ENCODE data around the gene GDF10. TPM values are rescaled to one million over a fixed set of nuclear protein-coding genes. Genes with fewer than 3 reads are reported as not detected.

GDF10 gene
- polyA plus RNA-seq (ENCODE audit: insufficient read length in 3 of 3), result 1 to 10 TPM; 1.1 to 1.6 (median 1.4) TPM

DNA sequence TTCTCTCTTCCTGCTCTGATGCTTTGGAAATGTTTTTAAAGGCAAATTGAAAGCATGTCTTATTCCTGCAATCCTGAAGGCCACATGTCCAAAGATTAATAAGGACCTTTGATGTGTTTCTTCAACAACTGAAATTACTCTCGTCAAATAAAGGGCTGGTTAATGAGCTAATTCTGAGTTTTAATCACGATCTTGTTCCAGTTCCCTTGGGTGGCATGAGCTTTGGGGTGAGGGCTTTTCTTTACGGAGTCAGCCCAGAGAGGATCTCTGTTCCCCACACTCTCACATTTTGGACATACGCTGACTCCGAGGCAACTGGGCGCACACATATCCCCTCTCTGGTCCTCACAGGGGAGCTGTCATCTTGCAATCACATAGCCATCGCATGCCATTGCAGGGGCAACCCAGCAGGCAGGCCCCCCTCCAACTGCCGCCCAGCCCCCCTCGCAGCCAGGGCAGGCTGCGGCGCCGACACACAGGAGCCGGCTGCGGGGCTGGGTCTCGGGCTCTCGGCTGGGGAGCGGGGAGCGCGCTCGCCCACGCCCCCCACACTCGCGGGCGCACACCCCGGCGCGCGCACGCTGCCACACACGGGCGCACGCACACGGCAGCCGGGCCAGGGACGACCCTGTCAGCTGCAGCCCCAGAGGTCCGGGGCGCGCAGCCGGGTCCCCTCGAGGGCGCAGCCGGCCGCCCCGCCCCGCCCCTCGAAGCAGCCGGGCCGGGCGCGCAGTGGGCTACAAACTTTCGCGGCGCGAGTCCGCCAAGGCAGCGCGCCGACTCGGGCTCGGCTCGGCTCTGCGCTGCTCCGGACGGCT, at the start of gene GDF10:
Gene GDF10 (plus strand): TSS at position 587 of the 818 bp plus-strand sequence. CDS start 455 bp downstream, outside the sequence.
- DNase-seq (ENCODE audit: low read depth in 3 of 3, low spot score in 2 of 3), result no peak

- DNase-seq (ENCODE audit: low read depth in 3 of 3, low spot score in 2 of 3), result no peak
These were observed 47.8 kb upstream of the GDF10 start for GRCh38 chr10:47252093-47252780.

- DNase-seq (ENCODE audit: low read depth in 3 of 3, low spot score in 2 of 3), result no peak
These were observed 46.9 kb upstream of the GDF10 start for GRCh38 chr10:47253030-47253637.

DNA sequence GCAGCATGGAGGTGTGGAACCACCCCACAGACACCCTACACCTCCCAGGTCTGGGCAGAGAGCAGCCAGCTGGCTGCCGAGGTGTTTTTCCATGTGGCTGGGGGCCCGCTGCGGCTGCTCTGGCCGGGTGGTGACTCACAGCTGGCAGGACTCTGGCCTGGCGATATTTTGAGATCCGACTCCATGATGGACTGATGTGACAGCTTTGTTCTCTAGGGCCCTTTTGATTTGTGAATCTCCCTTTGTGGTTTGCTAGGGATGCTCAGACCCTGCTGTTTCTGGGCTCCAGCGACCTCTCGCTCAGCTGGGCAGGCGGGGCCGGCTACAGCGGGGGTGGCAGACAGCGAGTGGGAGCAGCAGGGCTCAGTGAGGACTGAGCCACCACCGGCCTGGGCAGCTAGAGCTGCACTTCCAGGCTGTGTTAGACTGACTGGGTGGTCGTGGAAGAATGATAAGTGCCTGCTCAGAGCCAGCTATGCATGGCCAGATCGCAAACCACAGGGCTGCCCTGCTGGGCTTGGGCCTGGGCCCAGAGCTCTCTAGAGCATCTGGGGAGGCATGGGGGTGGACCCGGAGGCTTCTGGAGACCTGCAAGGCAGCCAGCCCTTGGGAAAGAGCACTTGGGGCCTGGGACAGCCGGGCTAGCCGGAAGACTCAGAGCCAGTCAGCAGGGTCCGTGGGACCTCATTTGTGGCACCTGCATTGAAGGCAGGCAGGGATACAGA, 46.2 kb upstream of the GDF10 start:
- DNase-seq (ENCODE audit: low read depth in 3 of 3, low spot score in 2 of 3), result no peak

- no peak for DNase-seq (ENCODE audit: low read depth in 3 of 3, low spot score in 2 of 3)
These were observed 45.4 kb upstream of the GDF10 start for GRCh38 chr10:47254611-47255010.

DNA sequence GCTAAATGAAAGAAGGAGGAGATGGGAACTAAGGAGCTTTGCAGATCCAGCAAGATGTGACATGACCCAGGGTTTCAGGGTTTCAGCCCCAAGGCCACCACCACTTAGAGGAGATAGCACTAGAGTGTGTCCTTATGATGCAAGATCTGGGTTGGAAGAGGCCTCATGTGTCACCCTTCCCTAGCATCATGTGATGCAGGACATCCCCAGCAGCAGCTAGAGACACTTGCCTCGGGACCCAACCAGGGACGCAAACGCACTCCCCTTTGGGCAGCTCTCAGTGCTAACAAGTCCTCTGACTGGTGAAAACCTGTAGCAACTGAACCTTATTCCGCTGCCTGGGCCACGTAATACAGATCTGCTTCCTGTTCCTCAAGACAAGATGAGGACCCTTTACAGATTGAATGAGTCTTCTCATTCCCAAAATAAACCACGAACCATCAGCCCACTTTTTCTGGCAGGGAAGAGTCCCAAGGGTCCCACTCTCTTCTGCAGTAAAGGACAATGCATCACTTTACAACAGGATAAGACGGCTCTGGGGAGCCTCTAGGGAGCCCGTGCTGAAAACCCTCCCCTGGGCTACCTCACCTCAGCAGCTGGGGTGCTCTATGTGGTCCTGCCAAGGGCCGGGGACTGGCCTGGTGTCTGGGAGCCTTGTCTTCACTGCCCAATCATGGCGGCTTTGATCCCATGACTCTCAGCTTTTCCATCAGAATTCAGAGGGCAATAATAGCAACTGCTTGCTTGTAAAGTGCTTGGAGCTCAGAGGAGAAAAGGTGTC, 44.8 kb upstream of the GDF10 start:
- no peak for DNase-seq (ENCODE audit: low read depth in 3 of 3, low spot score in 2 of 3)

DNA sequence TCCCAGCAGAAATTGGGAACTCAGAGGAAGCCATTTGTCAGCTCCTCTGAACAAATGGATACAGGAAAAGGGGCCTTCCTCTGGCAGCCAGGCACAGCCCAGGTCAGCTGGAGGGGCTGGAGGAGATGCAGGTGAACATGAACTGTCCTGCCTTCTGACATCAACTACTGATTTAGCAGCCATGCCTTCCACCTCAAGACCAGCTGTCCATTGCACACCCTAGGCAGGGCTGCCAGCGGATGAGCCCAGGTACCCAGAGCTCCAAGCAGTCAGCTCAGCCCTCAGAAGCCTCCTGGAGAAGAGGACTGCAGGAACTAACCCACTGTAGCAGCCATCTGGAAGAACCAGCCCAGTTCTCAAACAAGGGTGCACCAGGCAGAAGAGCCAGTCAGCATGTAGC, 44.1 kb upstream of the GDF10 start:
- no peak for DNase-seq (ENCODE audit: low read depth in 3 of 3, low spot score in 2 of 3)

- no peak for DNase-seq (ENCODE audit: low read depth in 3 of 3, low spot score in 2 of 3)
These were observed 43.2 kb upstream of the GDF10 start for GRCh38 chr10:47256751-47257336.

- no peak for DNase-seq (ENCODE audit: low read depth in 3 of 3, low spot score in 2 of 3)
These were observed 42.4 kb upstream of the GDF10 start for GRCh38 chr10:47257396-47258120.

- no peak for DNase-seq (ENCODE audit: low read depth in 3 of 3, low spot score in 2 of 3)
These were observed 41.1 kb upstream of the GDF10 start for GRCh38 chr10:47258921-47259320.

DNA sequence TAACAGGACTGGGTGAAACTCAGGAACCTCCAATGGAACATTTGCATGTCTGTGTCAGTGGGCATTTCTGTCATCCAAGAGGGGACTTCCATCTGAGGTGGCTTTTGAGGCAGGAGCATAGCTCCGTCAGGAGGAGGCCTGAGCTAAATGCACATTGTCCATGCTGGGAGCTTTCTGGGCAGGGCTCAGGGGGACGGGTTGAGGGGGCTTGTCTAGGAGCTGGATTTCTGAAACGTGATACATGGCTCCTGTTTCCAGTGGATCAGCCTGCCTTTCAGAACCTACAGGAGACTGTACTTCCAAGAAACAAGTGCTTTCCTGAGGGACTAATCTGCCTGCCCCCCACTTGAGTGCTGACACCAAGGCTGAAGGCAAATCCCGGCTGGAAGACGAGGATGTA, 40.5 kb upstream of the GDF10 start:
- DNase-seq (ENCODE audit: low read depth in 3 of 3, low spot score in 2 of 3), result no peak

GRCh38 chr10:47260505-47261111, 39.4 kb upstream of the GDF10 start:
- DNase-seq (ENCODE audit: low read depth in 3 of 3, low spot score in 2 of 3), result no peak

GRCh38 chr10:47261121-47261520, 38.9 kb upstream of the GDF10 start:
- DNase-seq (ENCODE audit: low read depth in 3 of 3, low spot score in 2 of 3), result no peak

DNA sequence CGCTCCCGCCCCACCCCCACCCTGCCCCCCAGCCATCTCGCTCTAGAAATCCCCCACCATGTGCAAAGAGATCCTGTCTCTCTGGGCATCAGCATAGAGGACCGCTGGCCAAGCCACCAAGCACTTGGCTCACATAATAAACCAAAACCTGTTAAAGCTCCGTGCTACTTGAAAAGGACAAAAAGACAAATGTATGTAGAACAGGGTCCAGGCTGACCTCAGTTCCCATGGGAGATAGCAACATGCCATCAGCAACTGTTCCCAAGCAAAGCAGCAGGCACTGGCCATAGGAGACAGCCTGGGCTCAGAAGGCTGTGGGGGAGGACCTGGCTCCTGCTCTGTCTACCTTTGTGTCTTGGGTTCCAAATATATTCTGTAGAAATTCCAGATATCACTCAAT, 38.4 kb upstream of the GDF10 start:
- DNase-seq (ENCODE audit: low read depth in 3 of 3, low spot score in 2 of 3), result no peak

GRCh38 chr10:47262606-47263533, 37.1 kb upstream of the GDF10 start:
- no peak for DNase-seq (ENCODE audit: low read depth in 3 of 3, low spot score in 2 of 3)

DNA sequence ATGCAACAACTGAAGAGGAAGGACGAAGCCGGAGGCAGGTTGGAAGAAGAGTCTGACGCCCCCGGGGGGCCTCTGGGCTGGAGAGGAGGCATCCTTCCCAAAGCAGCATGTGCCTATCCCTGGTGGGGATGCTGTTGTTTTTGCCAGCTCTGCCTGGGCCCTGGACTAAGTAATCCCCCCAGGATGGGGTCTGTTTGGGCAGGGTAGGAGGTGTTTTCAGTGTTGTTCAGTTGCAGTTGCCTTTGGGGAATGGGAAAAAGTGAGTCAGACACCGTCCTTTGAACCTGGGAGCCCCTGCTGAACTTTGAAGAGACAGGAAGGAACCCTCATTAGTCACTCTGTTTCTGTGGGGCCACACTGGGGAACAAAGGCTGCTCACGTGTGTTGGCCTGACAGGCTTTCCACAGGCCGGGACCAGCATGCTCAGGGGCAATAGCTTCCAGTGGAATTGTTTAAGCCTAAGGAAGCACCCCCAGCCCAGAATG, 35.2 kb upstream of the GDF10 start:
- no peak for DNase-seq (ENCODE audit: low read depth in 3 of 3, low spot score in 2 of 3)

GRCh38 chr10:47266602-47267001, 33.4 kb upstream of the GDF10 start:
- DNase-seq (ENCODE audit: low read depth in 3 of 3, low spot score in 2 of 3), result no peak

DNA sequence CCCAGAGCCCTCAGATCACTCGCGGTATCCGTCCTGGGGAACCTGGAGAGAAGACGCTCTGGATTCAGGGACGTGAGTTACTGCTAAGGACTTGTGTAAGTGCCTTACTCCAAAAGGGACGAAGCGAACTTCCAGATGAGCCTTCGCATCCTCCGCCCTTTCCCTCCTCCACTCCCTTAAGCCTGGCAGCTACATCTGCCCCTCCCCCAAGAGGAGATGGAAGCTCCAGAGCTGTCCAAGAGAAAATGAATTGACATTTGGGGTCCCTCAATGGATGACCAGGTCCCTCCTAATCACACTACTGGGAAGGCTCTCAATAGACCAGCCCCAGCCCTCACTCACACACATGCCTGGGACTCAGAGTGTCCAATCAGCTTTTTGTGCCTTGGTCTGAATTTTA, 31.3 kb upstream of the GDF10 start:
- no peak for DNase-seq (ENCODE audit: low read depth in 3 of 3, low spot score in 2 of 3)
